CD4-positive, alpha-beta T cell treated with Interleukin-6 at 100 ng/mL for 8 hours (primary cell): ENCODE data around the gene CAD.
"Not testable (repeated sequence)": the region's sequence is repeated elsewhere in the genome, so short reads cannot be mapped to it uniquely, and the experiment has no call there.

Source experiments
- DNase-seq: peaks from one replicate; pipeline ENCODE4 v3.0.0-alpha.2; 2020; ENCODE audit warnings: mixed read lengths, low spot score

The CAD gene

DNA sequence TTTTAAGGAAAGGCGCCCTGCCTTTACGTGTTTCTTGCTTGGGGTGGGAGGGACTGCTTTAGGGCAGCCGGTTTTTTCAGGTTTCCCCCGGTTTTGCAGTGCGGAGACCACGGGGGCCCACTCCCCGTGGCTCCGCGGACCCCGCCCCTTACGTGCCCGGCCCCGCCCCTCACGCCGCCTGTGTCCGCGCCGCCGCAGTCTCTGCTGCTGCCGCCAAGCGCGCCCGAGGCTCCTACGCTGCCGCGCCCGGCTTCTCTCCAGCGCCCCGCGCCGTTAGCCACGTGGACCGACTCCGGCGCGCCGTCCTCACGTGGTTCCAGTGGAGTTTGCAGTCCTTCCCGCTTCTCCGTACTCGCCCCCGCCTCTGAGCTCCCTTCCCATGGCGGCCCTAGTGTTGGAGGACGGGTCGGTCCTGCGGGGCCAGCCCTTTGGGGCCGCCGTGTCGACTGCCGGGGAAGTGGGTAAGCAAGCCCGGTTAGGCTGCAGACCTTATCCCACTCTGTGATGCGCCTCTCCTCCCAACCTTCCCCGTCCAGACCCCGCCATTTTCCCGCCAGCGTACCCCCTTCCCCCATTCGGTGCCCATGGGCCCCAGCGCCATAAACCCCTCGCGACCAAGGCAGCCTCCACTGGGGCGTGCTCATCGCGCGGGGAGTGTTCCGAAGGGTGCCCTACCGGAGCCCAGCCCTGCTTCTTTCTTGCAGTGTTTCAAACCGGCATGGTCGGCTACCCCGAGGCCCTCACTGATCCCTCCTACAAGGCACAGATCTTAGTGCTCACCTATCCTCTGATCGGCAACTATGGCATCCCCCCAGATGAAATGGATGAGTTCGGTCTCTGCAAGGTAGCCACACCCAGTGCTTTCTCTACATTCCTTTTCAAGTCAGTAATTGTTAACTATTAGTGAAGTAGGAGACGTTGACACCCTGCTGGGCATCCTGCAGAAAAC lies at the start of gene CAD:
TSS of gene CAD (plus strand) at position 197 of the 949 bp plus-strand sequence. CDS start at position 380, 183 bp downstream.
- DNase-seq, result peak; percentile 81

DNA sequence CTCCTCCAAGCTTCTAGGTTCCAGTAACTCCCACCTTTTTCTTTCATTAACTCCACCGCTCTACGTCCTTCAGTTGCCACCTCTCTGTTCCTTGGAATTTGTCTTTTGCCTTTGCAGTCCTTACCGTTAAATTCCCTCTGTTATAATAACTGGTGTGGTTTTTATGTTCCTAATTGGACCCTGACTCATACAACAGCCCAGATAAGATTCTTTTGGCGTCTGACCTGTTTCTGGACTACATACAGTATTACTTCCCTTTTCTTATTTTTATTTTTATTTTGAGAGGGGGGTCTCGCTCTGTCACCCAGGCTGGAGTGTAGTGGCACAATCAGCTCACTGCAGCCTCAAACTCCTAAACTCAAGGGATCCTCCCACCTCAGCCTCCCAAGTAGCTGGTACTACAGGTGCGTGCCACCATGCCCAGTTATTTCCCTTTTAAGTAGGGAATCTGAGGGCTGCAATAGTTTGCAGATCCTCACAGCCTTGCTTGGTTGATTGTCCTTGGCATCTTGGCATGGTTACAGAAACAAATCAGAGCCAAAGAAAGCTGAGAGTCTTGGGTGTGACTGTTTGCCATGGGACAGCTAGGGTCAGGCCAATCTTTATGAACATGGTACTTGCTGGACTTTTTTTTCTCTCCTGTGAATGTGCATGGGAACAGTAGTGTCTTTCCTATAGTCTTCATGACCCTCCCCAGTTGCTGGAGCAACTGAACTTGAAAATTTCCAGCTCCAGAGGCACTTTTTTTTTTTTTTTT lies 46.4 kb upstream of the CAD start:
- no peak for DNase-seq

DNA sequence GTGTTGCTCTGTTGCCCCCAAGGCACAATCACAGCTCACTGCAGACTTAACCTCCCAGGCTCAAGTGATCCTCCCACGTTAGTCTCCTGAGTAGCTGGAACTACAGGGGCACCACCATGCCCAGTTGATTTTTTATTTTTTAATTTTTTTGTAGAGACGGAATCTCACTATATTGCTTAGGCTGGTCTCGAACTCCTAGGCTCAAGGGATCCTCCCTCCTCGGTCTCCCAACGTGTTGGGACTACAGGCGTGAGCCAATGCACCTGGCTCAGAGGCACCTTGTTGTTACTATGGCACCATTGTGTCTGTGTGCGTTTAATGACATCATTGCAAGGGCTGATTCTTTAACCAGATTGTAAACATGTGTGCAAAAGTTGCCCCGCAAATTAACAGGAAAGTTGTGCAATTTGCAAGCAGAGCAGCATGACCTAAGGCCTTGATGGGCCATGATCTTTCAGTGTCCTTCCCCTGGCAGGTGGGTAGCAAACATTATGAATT lies 45.8 kb upstream of the CAD start:
- DNase-seq, result no peak

DNA sequence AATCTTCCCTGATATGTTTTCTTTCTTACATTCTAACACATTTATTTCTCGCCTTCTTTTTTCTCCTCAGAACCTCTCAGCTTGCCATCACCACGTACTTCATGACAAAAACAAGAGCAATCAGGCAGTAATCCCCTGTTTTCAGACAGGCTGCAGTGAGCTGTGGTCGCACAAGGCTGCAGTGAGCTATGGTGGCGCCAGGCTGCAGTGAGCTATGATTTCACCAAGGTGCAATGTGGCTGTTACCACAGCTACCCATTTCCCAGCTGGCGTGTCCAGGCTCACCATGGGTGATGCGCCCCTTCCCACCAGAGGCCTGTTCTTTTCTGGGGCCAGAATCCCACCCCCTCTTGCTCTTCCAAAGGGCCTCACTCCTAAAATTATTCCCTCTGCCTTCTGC lies 42.5 kb upstream of the CAD start:
- no peak for DNase-seq

- no peak for DNase-seq
Observed at GRCh38 chr2:27175330-27175729, 41.8 kb upstream of the CAD start.

DNA sequence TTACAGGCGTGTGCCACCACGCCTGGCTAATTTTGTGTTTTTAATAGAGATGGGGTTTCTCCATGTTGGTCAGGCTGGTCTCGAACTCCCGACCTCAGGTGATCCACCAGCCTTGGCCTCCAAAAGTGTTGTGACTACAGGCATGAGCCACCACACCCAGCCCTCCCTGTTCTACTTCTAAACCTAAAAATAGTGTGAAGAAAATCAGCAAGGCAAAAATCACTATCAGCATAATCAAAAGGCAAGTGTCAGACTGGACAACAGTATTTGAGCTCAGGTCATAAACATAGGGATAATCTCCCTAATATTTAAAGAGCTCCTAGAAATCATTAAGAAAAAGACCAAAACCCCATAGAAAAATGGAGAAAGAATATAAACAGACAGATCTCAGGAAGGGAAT lies 41.4 kb upstream of the CAD start:
- DNase-seq, result not testable (repeated sequence)

DNA sequence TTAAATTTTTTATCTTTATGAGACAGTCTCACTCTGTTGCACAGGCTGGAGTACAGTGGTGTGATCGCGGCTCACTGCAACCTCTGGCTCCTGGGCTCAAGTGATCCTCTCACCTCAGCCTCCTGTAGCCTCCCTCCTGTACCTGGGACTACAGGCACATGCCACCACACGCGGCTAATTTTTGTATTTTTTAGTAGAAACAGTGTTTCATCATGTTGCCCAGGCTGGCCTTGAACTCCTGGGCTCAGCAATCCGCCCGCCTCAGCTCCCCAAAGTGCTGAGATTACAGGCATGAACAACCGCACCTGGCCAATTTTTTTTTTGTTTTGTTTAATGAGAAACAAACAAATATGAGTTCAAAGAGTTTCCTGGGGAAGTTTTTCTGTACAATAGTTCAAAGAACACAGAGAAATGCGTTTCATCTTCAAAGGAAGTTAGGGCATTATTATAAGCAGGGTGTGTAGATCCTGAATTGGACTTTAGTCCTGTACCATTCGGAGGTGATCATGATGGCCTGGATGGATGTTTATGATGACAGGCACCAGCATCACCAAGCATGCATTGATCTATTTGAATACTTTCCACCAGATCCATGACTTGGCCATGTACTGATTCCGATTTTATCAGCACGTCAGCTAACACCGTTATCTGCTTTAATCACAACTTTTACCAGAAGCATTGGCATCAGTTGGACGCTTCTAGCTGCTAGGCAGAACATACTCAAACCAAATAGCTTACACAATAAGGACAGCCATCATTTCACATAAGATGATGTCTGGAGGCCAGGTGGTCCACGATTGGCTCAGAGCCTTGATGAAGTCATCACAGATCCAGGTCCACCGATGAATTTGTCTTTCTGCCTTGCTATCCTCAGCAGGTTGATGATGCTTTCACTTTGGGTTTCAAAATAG lies 39.5 kb upstream of the CAD start:
- no peak for DNase-seq

- DNase-seq, result no peak
Observed at GRCh38 chr2:27178469-27178868, 38.7 kb upstream of the CAD start.

- no peak for DNase-seq
Observed at GRCh38 chr2:27179344-27180000, 37.7 kb upstream of the CAD start.

DNA sequence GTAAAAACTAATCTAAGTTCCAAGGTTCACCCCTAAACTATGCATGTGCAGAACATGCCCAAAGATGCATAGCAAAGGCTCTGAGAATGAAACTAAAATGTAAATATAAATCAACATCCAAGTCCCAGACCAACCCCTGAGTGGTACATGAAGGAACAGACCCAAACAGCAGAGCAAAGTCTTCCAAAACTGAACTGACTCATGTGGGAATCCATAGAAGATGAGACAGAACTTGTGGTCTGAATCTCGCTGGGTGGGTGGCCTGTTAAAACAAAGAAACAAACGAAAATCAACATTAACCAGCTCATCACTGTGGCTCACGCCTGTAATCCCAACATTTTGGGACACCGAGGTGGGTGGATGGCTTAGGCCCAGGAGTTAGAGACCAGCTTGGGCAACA lies 34.8 kb upstream of the CAD start:
- no peak for DNase-seq

GRCh38 chr2:27184115-27184514 lies 33.1 kb upstream of the CAD start:
- no peak for DNase-seq

DNA sequence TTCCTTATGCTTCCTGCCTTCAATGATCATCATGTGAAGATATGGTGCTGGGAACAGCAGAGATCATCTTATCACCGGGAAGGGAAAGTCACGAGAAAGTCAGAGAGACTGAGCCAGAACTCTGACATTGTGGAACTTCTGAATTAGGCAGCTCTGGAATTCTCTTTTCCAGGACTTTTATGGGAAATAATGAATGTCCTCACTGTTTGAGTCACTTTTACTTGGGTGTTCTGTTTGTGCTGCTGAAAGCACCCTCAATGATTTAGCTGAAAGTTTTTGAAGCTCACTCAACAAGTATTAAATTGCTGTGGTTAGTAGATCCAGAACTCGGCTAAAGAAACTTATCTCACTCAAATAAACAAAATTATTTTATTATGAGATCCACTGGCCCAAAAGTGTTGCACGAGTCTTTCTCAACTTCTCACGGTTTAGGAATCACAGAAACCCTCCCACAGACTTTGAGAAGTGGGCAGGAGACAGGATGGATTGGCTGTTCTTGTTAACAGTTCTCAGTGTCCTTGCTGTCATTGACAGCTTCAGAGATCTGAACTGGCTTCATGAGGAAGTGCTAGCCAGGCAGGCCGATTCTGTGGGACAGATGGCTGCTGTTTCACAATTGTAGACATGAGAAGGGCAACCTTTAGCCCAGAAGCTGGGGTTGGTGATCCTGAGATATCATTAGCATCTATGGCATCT lies 31.7 kb upstream of the CAD start:
- DNase-seq, result no peak

- DNase-seq, result no peak
Observed at GRCh38 chr2:27186613-27187345, 30.4 kb upstream of the CAD start.

- DNase-seq, result no peak
Observed at GRCh38 chr2:27189989-27190388, 27.2 kb upstream of the CAD start.

- DNase-seq, result peak; percentile 37
Observed at GRCh38 chr2:27191070-27191829, 25.9 kb upstream of the CAD start.

- no peak for DNase-seq
Observed at GRCh38 chr2:27194538-27195354, 22.4 kb upstream of the CAD start.

DNA sequence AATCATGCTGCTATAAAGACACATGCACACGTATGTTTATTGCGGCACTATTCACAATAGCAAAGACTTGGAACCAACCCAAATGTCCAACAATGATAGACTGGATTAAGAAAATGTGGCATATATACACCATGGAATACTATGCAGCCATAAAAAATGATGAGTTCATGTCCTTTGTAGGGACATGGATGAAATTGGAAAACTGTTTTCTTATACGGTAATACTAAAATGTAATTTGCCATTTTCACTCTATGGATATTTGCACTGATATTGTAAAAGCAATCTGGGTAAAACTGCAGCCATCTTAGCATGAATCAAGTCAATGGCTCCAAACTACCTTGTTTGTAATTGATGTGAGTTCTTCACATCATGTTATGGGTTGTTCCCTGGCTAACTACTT lies 21.4 kb upstream of the CAD start:
- not testable (repeated sequence) for DNase-seq

GRCh38 chr2:27198068-27198467 lies 19.1 kb upstream of the CAD start:
- DNase-seq, result not testable (repeated sequence)
